ENCODE data around the gene C15orf62.

The C15orf62 gene, protein sequence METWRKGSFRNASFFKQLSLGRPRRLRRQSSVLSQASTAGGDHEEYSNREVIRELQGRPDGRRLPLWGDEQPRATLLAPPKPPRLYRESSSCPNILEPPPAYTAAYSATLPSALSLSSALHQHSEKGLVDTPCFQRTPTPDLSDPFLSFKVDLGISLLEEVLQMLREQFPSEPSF

GRCh38 chr15:40769274-40770146, at the start of gene C15orf62:
C15orf62 (plus strand) TSS chr15:40769980; CDS start chr15:40770496, 516 bp downstream.
- DNase-seq (ENCODE audit: low spot score): no peak

DNA sequence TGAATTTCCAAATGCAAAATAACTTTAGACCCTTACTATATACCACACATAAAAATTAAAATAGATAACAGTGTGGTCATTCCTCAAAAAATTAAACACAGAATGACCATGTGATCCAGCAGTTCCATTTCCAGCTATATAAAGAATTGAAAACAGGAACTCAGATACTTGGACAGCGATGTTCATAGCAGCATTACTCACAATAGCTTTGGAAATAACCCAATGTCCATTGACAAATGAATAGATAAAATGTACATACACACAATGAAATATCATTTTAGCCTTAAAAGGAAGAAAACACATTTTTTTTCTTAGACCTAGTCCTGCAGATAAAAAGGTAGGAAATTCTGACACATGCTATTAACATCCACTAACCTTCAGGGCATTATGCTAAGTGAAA, 48.1 kb upstream of the C15orf62 start:
- DNase-seq (ENCODE audit: low spot score): no peak

- DNase-seq (ENCODE audit: low spot score): no peak
These were observed 47.4 kb upstream of the C15orf62 start for GRCh38 chr15:40722354-40722753.

- DNase-seq (ENCODE audit: low spot score): no peak
These were observed 46.8 kb upstream of the C15orf62 start for GRCh38 chr15:40722934-40723333.

DNA sequence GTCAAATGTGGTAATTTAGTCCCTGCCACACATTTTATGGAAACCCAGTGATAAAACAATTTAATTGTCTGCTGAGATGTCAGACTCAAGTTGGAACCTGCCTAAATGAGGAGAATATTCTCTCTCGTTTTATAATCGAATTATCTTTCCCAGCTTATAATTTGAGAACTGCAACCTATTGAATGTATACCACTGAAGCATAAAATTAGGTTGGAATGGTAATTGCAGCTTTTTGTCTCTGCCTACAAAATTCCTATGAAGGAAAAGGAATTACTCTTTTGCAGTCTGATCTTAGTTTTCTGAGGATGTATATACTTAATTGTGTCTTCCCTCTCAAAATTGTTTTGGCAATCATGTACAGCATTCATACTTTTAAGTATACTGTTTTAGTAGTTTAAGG, 45.9 kb upstream of the C15orf62 start:
- DNase-seq (ENCODE audit: low spot score): no peak

GRCh38 chr15:40731034-40731433, 38.7 kb upstream of the C15orf62 start:
- no peak for DNase-seq (ENCODE audit: low spot score)

- DNase-seq (ENCODE audit: low spot score): no peak
These were observed 33.2 kb upstream of the C15orf62 start for GRCh38 chr15:40736575-40736974.

DNA sequence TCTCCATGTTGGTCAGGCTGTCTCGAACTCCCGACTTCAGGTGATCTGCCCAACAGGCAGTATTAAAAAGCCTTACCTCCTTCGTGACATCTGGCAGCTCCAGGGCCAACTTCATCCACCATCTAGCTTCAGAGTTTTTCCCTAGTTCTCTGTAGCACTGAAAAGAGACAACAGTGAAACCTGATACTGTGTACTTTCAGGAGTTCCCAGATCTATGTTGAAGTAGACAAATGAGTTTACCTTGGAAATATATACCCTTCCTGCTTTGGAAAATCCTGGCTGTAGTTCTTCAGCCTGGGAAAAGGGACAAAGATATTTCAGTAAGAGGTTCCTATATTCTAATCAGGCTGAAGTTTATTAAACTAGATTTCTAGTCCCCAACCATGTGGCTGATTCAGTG, 32.7 kb upstream of the C15orf62 start:
- no peak for DNase-seq (ENCODE audit: low spot score)

GRCh38 chr15:40739047-40739446, 30.7 kb upstream of the C15orf62 start:
- DNase-seq (ENCODE audit: low spot score): no peak

- no peak for DNase-seq (ENCODE audit: low spot score)
These were observed 29.9 kb upstream of the C15orf62 start for GRCh38 chr15:40739854-40740253.

- no peak for DNase-seq (ENCODE audit: low spot score)
These were observed 26.3 kb upstream of the C15orf62 start for GRCh38 chr15:40743485-40743901.

GRCh38 chr15:40743921-40744814, 25.6 kb upstream of the C15orf62 start:
- DNase-seq (ENCODE audit: low spot score): peak; percentile 77

DNA sequence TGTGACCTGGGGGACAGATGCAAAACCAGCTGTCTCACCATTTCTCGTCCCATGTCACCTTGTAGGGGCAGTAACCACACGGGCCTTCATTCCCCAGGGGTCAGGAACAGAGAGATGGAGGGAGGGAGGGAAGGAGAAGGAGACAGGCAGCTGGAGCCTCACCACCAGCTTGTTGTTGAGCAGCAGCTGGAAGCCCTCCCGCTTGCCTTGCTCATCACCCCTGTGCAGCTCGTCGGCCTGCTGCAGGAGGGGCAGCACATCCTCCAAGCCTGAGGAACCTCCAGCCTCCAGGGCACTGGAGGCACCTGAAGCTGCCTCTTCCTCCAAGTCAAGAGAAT, 25.0 kb upstream of the C15orf62 start:
- DNase-seq (ENCODE audit: low spot score): no peak

DNA sequence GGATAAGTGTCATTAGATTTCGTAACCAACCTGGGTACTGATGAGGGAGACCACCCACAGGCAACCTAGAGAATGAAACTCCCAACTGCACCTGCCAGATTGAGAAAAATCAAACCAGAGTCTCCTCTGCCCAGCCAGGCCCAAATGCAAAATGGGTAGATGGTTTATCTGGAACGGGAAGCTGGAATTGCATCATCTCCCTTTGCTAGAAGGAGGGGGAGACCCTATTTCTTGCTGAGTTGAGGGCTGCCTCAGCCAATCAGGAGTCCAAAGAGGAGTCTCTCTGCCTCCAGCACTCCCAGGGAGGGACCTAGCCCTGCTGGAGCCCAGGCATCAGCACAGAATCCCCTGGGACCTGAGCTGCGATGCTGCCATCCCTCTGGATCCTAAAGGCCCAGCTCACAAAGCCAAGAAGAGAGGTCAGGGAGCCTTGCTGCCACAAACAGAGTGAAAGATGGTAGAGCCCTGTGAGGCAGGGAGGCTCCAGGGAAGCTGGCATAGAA, 22.8 kb upstream of the C15orf62 start:
- peak; percentile 15 for DNase-seq (ENCODE audit: low spot score)

DNA sequence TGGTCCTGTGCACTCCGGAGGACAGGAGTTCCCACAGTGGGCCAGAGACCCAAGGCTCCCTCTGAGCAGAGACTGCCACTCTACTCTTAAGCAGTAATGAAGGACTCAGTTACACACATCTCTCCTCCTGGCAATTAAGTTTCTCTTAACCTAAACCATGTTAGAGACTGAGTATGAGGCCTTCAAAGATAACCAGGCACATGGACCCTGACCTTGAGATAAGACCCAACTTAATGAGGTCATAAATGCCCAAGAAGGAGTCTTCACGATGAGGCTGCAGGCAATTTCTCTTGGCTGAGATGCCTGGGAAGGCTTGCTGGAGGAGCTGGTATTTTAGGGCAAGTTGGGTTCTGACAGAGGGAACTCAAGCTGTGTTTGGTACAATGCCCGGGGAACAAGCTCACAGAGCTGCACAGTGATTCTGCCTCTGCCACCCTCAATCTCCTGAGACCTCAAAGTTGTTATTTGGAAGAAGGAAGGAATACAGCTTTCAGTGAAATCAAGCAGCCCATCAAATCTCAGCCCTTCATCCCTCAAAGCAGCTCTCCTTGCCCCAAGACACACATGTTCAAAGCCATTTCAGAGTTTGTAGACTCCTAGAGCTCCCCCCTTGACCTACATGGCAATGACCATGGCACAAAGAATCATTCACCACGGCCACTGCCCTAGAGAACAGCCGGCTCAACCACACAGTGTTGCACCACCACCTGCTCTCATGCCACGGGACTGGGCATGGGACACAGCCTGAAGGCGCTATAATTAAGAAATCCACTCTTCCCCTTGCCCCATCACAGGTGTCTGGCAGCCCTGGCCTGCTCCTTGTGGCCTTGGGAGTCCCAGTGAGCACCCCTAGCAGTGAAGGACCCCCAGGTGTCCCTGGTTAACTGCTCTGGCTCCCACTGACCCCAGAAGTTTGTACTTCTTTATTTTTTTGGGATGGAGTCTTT, 21.8 kb upstream of the C15orf62 start:
- no peak for DNase-seq (ENCODE audit: low spot score)

- DNase-seq (ENCODE audit: low spot score): no peak
These were observed 20.6 kb upstream of the C15orf62 start for GRCh38 chr15:40749151-40749630.

DNA sequence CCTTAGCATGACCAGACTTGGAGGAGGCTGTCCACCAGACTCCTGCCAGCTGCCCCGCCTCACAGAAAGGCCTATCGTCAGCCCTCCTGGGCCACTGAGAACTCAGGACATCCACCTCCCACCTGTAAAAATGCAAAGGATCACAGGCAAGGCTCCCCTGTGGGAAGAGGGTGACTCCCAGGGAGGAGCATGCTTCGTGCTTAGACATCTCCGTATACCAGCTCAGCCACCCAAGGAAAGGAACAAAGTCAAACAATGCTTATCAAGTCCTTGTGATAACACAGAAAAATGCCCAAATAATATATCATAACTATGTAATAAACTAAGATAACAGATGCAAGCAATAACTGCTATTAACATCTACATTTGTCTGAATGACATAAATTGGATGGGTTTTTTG, 18.9 kb upstream of the C15orf62 start:
- DNase-seq (ENCODE audit: low spot score): no peak

DNA sequence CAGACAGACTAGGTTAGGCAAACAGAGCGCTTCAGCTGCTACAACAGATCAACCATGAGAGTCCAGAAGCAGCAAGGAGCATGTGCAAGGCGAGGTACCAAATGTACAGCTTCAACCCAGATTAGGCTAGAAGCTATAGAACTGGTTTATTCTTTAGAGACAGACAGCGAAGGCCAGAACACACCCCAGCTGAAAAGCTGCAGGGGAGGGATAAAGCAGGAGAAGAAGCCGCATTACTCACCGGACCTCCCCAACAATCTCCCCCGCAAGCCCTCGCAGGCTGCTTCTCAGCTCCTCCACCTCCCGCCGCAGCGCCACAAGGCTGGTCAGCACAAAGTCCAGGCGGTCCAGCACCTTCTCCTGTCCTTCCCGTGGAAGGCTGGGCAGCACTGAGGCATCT, 18.0 kb upstream of the C15orf62 start:
- DNase-seq (ENCODE audit: low spot score): no peak

GRCh38 chr15:40754574-40754882, 15.3 kb upstream of the C15orf62 start:
- peak; percentile 17 for DNase-seq (ENCODE audit: low spot score)

GRCh38 chr15:40754883-40755811, 14.6 kb upstream of the C15orf62 start, which contains the start of gene RMDN3:
RMDN3 (minus strand) TSS chr15:40755254; CDS start chr15:40754783, 471 bp downstream.
- peak; percentile 97 for DNase-seq (ENCODE audit: low spot score)

Measured in AG08395 (cell line).